A673 (cell line): ENCODE results near the gene ZBTB25. TPM values are rescaled to one million over a fixed set of nuclear protein-coding genes. Genes with fewer than 3 reads are reported as not detected.

Experiments
- BruUV-seq: library from RNA; stranded (reverse); fragments of 400-500 nt; replicated peaks from 2 replicates; lab custom pipeline; 2021; lab: Mats Ljungman, UMichigan
- CTCF ChIA-PET: fragments of 300-600 bp; sonication (Branson Sonifier 250); formaldehyde crosslinking; loops from one replicate; lab custom pipeline; 2022; ENCODE audit warnings: antibody characterized with exemption; lab: Charles Lee
- POLR2A ChIA-PET: fragments of 300-600 bp; sonication (Branson Sonifier 250); formaldehyde crosslinking; loops from one replicate; lab custom pipeline; 2022; ENCODE audit warnings: antibody characterized with exemption; ENCODE audit not compliant: low non-redundant PET; lab: Charles Lee
- DNase-seq: peaks from one replicate; pipeline ENCODE4 v3.0.0-alpha.2; 2015; ENCODE audit warnings: low spot score
- H3K27ac ChIP-seq: fragments of 200-600 bp; sonication (generic); 2 replicates; pipeline ENCODE4 v1.5.1; 2016; ENCODE audit warnings: mixed run types, low read depth, mild to moderate bottlenecking, mixed read lengths, antibody characterized with exemption, low read length; ENCODE audit not compliant: poor library complexity, severe bottlenecking
- H3K27me3 ChIP-seq: fragments of 200-600 bp; sonication (generic); replicated peaks from 2 replicates; pipeline ENCODE4 v1.6.1; 2017; ENCODE audit warnings: mixed run types, low read depth, mild to moderate bottlenecking, mixed read lengths, antibody characterized with exemption, low read length; ENCODE audit not compliant: insufficient read depth, poor library complexity
- H3K36me3 ChIP-seq: fragments of 200-600 bp; sonication (generic); 2 replicates; pipeline ENCODE4 v1.6.1; 2016; ENCODE audit warnings: mixed run types, mild to moderate bottlenecking, mixed read lengths, antibody characterized with exemption, low read length; ENCODE audit not compliant: insufficient read depth, poor library complexity, severe bottlenecking
- H3K4me1 ChIP-seq: fragments of 200-600 bp; sonication (generic); 2 replicates; pipeline ENCODE4 v1.6.1; 2017; ENCODE audit warnings: mixed run types, mild to moderate bottlenecking, mixed read lengths, antibody characterized with exemption, low read length; ENCODE audit not compliant: insufficient read depth, poor library complexity, severe bottlenecking
- H3K4me3 ChIP-seq: fragments of 200-600 bp; sonication (generic); 2 replicates; pipeline ENCODE4 v1.5.1; 2016; ENCODE audit warnings: low read depth, mixed run types, mild to moderate bottlenecking, mixed read lengths, low read length; ENCODE audit not compliant: poor library complexity, severe bottlenecking
- H3K9me3 ChIP-seq: fragments of 200-600 bp; sonication (generic); 2 replicates; pipeline ENCODE4 v1.6.1; 2016; ENCODE audit warnings: mixed run types, low read depth, mild to moderate bottlenecking, mixed read lengths, antibody characterized with exemption, low read length; ENCODE audit not compliant: poor library complexity, severe bottlenecking
- CTCF ChIP-seq: fragments of 300-800, 200-600 bp; sonication (generic); conservative IDR thresholded peaks from 2 replicates; pipeline ENCODE4 v1.5.1; 2017; ENCODE audit warnings: low read depth, mild to moderate bottlenecking, antibody characterized with exemption, low read length, moderate library complexity, mixed read lengths
- EZH2 ChIP-seq: fragments of 200-600 bp; sonication (generic); IDR thresholded peaks from 2 replicates; pipeline ENCODE4 v1.6.1; 2017; ENCODE audit warnings: borderline replicate concordance, low read depth, mild to moderate bottlenecking, mixed read lengths, antibody characterized with exemption, low read length; ENCODE audit not compliant: poor library complexity, severe bottlenecking
- intact Hi-C: fragments of 100-400 bp; cut with micrococcal nuclease; formaldehyde crosslinking; loops from one replicate; pipeline ENCODE4 v1.10.0; 2022; ENCODE audit not compliant: unreplicated experiment
- total RNA-seq: library from RNA; stranded (reverse); gene quantifications from 2 replicates; pipeline ENCODE4 v1.2.3, GENCODE V29; 2021

Gene ZBTB25
- total RNA-seq, 1 experiment from 2014 or later, result 11.3 TPM

GRCh38 chr14:64502887-64503433 is 678 bp downstream of the ZBTB25 start:
- intact Hi-C loops, result no loop called here

DNA sequence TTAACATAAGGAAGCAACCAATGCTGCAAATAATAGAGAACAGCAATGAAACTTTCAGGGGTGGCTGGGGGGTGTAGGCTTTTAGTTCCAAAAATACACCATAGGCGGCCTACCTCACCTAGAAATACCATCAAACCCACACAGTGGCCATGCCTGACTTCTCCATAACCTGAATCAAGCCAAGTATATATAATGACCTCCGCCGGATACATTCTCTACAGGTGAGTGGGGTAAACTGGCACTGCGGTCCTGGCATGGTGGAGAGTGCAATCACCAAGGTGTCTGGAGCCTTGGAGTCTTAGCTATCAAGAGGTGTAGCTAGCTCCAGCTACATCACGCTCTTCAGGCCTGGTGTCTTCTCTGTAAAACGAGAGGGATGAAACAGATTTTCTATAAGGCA is 1.2 kb downstream of the ZBTB25 start:
- intact Hi-C loops, result no loop called here

More at GRCh38 chr14:64502887-64503433, 678 bp downstream of the ZBTB25 start:
- peaks cover 4% of the 10 kb centered on the region for H3K36me3 ChIP-seq
- H3K27me3 ChIP-seq, result no peaks in the 10 kb centered on the region
- H3K27ac ChIP-seq, result peak overlapping the region; percentile 100
- TF ChIP-seq CTCF (no peak), EZH2 (no peak)
- POLR2A ChIA-PET, result no interaction called here
- no TSS peak for BruUV-seq
- H3K9me3 ChIP-seq, result no peaks in the 10 kb centered on the region
- H3K4me1 ChIP-seq, result peaks cover 31% of the 10 kb centered on the region
- CTCF ChIA-PET, result no interaction called here
- DNase-seq, result no peak
- peak overlapping the region; percentile 87 for H3K4me3 ChIP-seq

GRCh38 chr14:64501411-64502171 is 2.0 kb downstream of the ZBTB25 start:
- peak overlapping the region; percentile 100 for H3K27ac ChIP-seq

More for the DNA sequence above, 1.2 kb downstream of the ZBTB25 start:
- TF ChIP-seq CTCF, result no peak
- TF ChIP-seq EZH2, result no peak
- Histone ChIP-seq H3K36me3 (peaks cover 4% of the 10 kb centered on the region), H3K9me3 (no peaks in the 10 kb centered on the region), H3K4me1 (peaks cover 28% of the 10 kb centered on the region), H3K27me3 (no peaks in the 10 kb centered on the region), H3K27ac (peak overlapping the region; percentile 100), H3K4me3 (peak overlapping the region; percentile 87)
- POLR2A ChIA-PET, result no interaction called here
- CTCF ChIA-PET, result no interaction called here
- no TSS peak for BruUV-seq
- DNase-seq, result no peak

More at GRCh38 chr14:64501411-64502171, 2.0 kb downstream of the ZBTB25 start:
- ChIA-PET POLR2A (interaction anchor here (0.6 kb wide), 1 partner anchor 44 kb away, joined by 4 read pairs; no protein-coding TSS in a partner anchor), CTCF (interaction anchor here (1.1 kb wide), 1 partner anchor 9 kb away, joined by 3 read pairs; no protein-coding TSS in a partner anchor)
- peaks cover 20% of the 10 kb centered on the region for H3K4me1 ChIP-seq
- H3K9me3 ChIP-seq, result no peaks in the 10 kb centered on the region
- no peaks in the 10 kb centered on the region for H3K27me3 ChIP-seq
- no peak for DNase-seq
- BruUV-seq, result TSS peak; percentile 32
- intact Hi-C loops, result no loop called here
- peak overlapping the region; percentile 87 for H3K4me3 ChIP-seq
- no peak for TF ChIP-seq CTCF
- peaks cover 8% of the 10 kb centered on the region for H3K36me3 ChIP-seq
